HepG2 (cell line): Measurements from ENCODE around the gene OR10V1. TPM values are rescaled to one million over a fixed set of nuclear protein-coding genes. Genes with fewer than 3 reads are reported as not detected.

Source experiments
- CENPT ChIP-seq: sonication (generic); formaldehyde crosslinking; IDR thresholded peaks from 2 replicates; pipeline ENCODE4 v1.8.0; 2022; ENCODE audit warnings: low read depth, mild to moderate bottlenecking, moderate library complexity, missing genetic modification reagents
- HDAC2 ChIP-seq: sonication (generic); formaldehyde crosslinking; IDR thresholded peaks from 2 replicates; pipeline ENCODE4 v1.4.0; 2020; ENCODE audit warnings: missing genetic modification reagents
- HNRNPL ChIP-seq: fragments of 200-400 bp; formaldehyde crosslinking; IDR thresholded peaks from 2 replicates; pipeline ENCODE4 v1.6.1; 2017; ENCODE audit warnings: mild to moderate bottlenecking, low read depth, low read length
- SNAI1 ChIP-seq: sonication (generic); formaldehyde crosslinking; IDR thresholded peaks from 2 replicates; pipeline ENCODE4 v1.5.0; 2020; ENCODE audit warnings: mild to moderate bottlenecking, missing genetic modification reagents, borderline replicate concordance
- TSC22D2 ChIP-seq: sonication (generic); formaldehyde crosslinking; IDR thresholded peaks from 2 replicates; pipeline ENCODE4 v1.5.1; 2020; ENCODE audit warnings: missing genetic modification reagents, mild to moderate bottlenecking, borderline replicate concordance
- ZNF230 ChIP-seq: sonication (generic); formaldehyde crosslinking; IDR thresholded peaks from 2 replicates; pipeline ENCODE4 v1.4.0; 2020; ENCODE audit warnings: mild to moderate bottlenecking, missing genetic modification reagents
- ZNF446 ChIP-seq: sonication (generic); formaldehyde crosslinking; IDR thresholded peaks from 2 replicates; pipeline ENCODE4 v1.5.0; 2020; ENCODE audit warnings: mild to moderate bottlenecking, missing genetic modification reagents
- polyA plus RNA-seq, 8 experiments: library from polyadenylated mRNA; depleted of rRNA in 3 of 8; stranded (reverse) in 7 of 8; unstranded in 1 of 8; fragments of >200 nt; fragmentation: Illumina TruSeq in 4 of 8; extraction: Trizol in 4 of 8; gene quantifications; 2 replicates each; pipeline versions ENCODE4 v1.2.1 to v1.2.3, GENCODE V29; 2011 to 2016; ENCODE audit warnings: low read depth in 4 of 8, missing spikeins in 1 of 8, mixed read lengths in 1 of 8; ENCODE audit not compliant: insufficient read depth in 1 of 8
- total RNA-seq, 5 experiments: library from RNA; depleted of rRNA; stranded (reverse); fragments of >200 nt; fragmentation: Illumina TruSeq; extraction: Trizol; gene quantifications; 2 replicates each; pipeline ENCODE4 v1.2.3, GENCODE V29; 2016; ENCODE audit warnings: low read depth in 1 of 5
- TF ChIP-seq, protein P1 (sequence below), 2 experiments: sonication (generic) in 1 of 2; formaldehyde crosslinking in 1 of 2; IDR thresholded peaks; 2 replicates each; pipeline versions ENCODE4 v1.5.1 to v1.6.1; 2011 to 2020; ENCODE audit warnings: borderline replicate concordance in 1 of 2, low read depth in 1 of 2, low read length in 1 of 2, mild to moderate bottlenecking in 1 of 2, missing genetic modification reagents in 1 of 2, moderate library complexity in 1 of 2
- TF ChIP-seq, protein P2 (sequence below): sonication (generic); formaldehyde crosslinking; IDR thresholded peaks from 2 replicates; pipeline ENCODE4 v1.4.0; 2020; ENCODE audit warnings: missing genetic modification reagents, borderline replicate concordance
- TF ChIP-seq, protein P3 (sequence below): sonication (generic); formaldehyde crosslinking; IDR thresholded peaks from 2 replicates; pipeline ENCODE4 v1.4.0; 2020; ENCODE audit warnings: mild to moderate bottlenecking, missing genetic modification reagents
- TF ChIP-seq, protein P4 (sequence below): sonication (generic); formaldehyde crosslinking; conservative IDR thresholded peaks from 2 replicates; pipeline ENCODE4 v1.4.0; 2020; ENCODE audit warnings: missing genetic modification reagents
- TF ChIP-seq, protein P5 (sequence below): sonication (generic); formaldehyde crosslinking; conservative IDR thresholded peaks from 2 replicates; pipeline ENCODE4 v1.8.1; 2023; ENCODE audit warnings: missing genetic modification reagents
- TF ChIP-seq, protein P6 (sequence below): sonication (generic); formaldehyde crosslinking; IDR thresholded peaks from 2 replicates; pipeline ENCODE4 v1.4.0; 2020; ENCODE audit warnings: missing genetic modification reagents
- TF ChIP-seq, protein P7 (sequence below): sonication (generic); formaldehyde crosslinking; IDR thresholded peaks from 2 replicates; pipeline ENCODE4 v1.4.0; 2020; ENCODE audit warnings: missing genetic modification reagents

The OR10V1 gene
- total and polyA plus RNA-seq, 2 of the 13 experiments (the other 11 are each of a cell fraction or from before 2014, with no cell fraction given): not detected

DNA sequence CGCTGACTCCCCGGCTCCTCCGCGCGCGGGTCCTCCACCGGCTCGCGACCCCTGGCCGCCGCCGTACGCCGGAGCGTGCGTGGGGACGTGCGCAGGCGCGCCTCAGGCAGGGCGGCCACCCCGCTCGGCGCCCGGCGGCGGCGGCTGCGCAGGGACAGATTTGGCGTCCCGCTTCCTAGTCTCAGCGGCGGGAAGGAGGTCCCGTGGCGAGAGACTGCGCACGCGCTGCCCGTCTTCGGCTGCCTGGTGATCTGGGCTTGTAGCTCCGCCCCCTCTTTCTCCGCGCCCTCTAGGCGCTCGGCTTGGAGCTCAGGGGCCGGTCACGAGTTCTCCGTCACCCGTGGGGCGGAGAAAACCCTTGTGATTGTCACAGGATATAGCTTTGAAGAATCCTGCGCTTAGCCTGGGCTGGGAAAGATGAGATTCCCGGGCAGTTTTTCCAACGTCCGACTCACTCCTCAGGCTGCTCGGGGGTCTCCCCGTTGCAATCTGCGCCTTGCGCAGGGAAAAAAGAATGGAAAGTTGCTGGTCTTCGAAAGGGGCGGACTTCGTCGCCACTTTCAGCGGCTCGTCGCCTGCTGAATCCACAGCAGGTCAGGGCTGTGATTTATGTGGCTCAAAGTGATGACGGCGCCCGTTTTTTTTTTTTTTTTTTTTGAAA is 44.6 kb downstream of the OR10V1 start, which contains the start of gene PATL1 (continued):
- TF ChIP-seq, protein P1, sequence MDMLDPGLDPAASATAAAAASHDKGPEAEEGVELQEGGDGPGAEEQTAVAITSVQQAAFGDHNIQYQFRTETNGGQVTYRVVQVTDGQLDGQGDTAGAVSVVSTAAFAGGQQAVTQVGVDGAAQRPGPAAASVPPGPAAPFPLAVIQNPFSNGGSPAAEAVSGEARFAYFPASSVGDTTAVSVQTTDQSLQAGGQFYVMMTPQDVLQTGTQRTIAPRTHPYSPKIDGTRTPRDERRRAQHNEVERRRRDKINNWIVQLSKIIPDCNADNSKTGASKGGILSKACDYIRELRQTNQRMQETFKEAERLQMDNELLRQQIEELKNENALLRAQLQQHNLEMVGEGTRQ (IDR thresholded peaks at IDR 0.05; ENCODE audit: low read depth, low read length): no peak; the same call in 1 of the 2 replicates
- TF ChIP-seq, protein P1 (CRISPR knock-in tag; IDR thresholded peaks at IDR 0.05; ENCODE audit: borderline replicate concordance): peak; percentile 61; the same call in 1 of the 2 replicates
- TF ChIP-seq, protein P2, sequence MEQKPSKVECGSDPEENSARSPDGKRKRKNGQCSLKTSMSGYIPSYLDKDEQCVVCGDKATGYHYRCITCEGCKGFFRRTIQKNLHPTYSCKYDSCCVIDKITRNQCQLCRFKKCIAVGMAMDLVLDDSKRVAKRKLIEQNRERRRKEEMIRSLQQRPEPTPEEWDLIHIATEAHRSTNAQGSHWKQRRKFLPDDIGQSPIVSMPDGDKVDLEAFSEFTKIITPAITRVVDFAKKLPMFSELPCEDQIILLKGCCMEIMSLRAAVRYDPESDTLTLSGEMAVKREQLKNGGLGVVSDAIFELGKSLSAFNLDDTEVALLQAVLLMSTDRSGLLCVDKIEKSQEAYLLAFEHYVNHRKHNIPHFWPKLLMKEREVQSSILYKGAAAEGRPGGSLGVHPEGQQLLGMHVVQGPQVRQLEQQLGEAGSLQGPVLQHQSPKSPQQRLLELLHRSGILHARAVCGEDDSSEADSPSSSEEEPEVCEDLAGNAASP (CRISPR knock-in tag): 0 out of 2 replicates have a peak, but pooled peaks have one; percentile 4
- TF ChIP-seq ZNF230 (CRISPR knock-in tag) (0 out of 2 replicates have a peak, but pooled peaks have one; percentile 43), SNAI1 (peak; percentile 46; the same call in 1 of the 2 replicates), TSC22D2 (0 out of 2 replicates have a peak, but pooled peaks have one; percentile 4), HNRNPL (0 out of 2 replicates have a peak, but pooled peaks have one; percentile 13), HDAC2 (CRISPR knock-in tag) (peak; percentile 37; the same call in 1 of the 2 replicates), CENPT (CRISPR knock-in tag) (no peak), ZNF446 (CRISPR knock-in tag) (peak; percentile 47; the same call in 1 of the 2 replicates)
- TF ChIP-seq, protein P3, sequence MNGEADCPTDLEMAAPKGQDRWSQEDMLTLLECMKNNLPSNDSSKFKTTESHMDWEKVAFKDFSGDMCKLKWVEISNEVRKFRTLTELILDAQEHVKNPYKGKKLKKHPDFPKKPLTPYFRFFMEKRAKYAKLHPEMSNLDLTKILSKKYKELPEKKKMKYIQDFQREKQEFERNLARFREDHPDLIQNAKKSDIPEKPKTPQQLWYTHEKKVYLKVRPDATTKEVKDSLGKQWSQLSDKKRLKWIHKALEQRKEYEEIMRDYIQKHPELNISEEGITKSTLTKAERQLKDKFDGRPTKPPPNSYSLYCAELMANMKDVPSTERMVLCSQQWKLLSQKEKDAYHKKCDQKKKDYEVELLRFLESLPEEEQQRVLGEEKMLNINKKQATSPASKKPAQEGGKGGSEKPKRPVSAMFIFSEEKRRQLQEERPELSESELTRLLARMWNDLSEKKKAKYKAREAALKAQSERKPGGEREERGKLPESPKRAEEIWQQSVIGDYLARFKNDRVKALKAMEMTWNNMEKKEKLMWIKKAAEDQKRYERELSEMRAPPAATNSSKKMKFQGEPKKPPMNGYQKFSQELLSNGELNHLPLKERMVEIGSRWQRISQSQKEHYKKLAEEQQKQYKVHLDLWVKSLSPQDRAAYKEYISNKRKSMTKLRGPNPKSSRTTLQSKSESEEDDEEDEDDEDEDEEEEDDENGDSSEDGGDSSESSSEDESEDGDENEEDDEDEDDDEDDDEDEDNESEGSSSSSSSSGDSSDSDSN: no peak
- TF ChIP-seq, protein P4, sequence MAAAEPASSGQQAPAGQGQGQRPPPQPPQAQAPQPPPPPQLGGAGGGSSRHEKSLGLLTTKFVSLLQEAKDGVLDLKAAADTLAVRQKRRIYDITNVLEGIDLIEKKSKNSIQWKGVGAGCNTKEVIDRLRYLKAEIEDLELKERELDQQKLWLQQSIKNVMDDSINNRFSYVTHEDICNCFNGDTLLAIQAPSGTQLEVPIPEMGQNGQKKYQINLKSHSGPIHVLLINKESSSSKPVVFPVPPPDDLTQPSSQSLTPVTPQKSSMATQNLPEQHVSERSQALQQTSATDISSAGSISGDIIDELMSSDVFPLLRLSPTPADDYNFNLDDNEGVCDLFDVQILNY (CRISPR knock-in tag): peak; percentile 71; the same call in 1 of the 2 replicates
- TF ChIP-seq, protein P5, sequence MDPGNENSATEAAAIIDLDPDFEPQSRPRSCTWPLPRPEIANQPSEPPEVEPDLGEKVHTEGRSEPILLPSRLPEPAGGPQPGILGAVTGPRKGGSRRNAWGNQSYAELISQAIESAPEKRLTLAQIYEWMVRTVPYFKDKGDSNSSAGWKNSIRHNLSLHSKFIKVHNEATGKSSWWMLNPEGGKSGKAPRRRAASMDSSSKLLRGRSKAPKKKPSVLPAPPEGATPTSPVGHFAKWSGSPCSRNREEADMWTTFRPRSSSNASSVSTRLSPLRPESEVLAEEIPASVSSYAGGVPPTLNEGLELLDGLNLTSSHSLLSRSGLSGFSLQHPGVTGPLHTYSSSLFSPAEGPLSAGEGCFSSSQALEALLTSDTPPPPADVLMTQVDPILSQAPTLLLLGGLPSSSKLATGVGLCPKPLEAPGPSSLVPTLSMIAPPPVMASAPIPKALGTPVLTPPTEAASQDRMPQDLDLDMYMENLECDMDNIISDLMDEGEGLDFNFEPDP (CRISPR knock-in tag): no peak
- TF ChIP-seq, protein P6, sequence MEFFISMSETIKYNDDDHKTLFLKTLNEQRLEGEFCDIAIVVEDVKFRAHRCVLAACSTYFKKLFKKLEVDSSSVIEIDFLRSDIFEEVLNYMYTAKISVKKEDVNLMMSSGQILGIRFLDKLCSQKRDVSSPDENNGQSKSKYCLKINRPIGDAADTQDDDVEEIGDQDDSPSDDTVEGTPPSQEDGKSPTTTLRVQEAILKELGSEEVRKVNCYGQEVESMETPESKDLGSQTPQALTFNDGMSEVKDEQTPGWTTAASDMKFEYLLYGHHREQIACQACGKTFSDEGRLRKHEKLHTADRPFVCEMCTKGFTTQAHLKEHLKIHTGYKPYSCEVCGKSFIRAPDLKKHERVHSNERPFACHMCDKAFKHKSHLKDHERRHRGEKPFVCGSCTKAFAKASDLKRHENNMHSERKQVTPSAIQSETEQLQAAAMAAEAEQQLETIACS (CRISPR knock-in tag): peak; percentile 37; the same call in 1 of the 2 replicates
- TF ChIP-seq, protein P7, sequence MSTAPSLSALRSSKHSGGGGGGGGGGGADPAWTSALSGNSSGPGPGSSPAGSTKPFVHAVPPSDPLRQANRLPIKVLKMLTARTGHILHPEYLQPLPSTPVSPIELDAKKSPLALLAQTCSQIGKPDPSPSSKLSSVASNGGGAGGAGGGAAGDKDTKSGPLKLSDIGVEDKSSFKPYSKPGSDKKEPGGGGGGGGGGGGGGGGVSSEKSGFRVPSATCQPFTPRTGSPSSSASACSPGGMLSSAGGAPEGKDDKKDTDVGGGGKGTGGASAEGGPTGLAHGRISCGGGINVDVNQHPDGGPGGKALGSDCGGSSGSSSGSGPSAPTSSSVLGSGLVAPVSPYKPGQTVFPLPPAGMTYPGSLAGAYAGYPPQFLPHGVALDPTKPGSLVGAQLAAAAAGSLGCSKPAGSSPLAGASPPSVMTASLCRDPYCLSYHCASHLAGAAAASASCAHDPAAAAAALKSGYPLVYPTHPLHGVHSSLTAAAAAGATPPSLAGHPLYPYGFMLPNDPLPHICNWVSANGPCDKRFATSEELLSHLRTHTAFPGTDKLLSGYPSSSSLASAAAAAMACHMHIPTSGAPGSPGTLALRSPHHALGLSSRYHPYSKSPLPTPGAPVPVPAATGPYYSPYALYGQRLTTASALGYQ (CRISPR knock-in tag): peak; percentile 33; the same call in 1 of the 2 replicates
